GM18907 (cell line): ENCODE data around the gene ZCCHC9.

Source experiments
- ATAC-seq: cut with Tn5 transposase; IDR thresholded peaks from one replicate; pipeline ENCODE4 v1.9.1; 2021; ENCODE audit warnings: mild to moderate bottlenecking, moderate library complexity; ENCODE audit not compliant: unreplicated experiment

ZCCHC9 gene

DNA sequence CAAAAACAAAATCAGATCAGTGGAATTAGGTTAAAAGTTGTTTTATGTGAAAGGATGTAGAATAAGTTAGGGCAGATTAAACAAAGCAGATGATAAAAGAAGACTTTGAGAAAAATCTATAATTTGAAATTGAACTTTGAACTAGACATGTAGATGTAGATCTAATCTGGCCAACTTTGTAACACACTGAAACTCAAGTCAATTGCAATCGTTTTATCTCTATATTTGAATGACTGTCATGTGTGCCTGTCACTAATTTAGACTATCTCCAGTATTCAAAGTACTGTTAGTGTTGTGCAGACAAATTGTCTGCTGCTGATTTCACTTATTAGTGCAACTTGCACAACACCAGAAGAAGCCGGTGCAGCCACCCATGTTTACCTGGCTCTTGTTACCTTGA, 52.7 kb downstream of the ZCCHC9 start:
- no peak for ATAC-seq

DNA sequence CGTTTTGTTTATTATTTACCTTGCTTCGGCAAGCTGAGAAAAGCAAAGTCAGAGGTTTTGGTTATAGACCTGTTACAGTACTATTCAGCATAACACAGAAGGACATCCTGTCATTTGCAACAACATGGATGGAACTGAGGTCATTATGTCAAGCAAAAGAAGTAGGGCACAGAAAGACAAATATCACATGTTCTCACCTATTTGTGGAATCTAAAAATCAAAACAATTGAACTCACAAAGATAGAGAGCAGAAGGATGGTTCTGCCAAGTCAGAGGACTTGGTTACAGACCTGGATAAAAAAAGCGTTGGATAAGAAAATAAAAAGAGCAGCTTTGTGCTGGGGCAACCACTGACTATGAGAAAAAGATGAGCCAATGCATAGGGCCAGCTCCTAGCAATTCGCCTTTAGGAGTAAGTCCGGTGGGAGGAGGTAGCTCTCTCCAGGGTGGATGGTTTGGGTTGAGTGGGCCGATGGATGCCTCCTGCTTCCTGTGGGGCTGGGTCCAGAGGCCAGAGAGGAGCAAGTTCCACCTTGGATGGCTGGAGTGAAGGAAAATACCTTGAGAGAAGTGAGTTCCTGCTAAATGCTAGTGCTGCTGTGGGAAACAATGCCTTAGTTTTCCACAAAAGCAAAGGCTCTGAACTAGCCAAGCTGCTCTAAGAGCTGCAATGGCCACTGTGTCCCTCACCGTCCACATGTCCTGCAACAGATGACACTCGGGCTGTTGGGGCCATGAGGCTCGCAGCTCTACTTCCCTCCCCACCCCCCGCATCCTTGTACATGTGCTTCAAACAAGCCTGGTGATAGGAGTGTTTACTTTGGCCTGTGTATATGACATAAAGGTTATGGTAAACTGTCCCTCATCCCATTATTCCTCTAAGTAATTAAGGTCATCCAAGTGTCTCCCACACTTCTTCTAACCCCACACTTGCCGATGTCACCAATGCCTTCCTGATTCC, 54.2 kb downstream of the ZCCHC9 start:
- ATAC-seq: no peak

DNA sequence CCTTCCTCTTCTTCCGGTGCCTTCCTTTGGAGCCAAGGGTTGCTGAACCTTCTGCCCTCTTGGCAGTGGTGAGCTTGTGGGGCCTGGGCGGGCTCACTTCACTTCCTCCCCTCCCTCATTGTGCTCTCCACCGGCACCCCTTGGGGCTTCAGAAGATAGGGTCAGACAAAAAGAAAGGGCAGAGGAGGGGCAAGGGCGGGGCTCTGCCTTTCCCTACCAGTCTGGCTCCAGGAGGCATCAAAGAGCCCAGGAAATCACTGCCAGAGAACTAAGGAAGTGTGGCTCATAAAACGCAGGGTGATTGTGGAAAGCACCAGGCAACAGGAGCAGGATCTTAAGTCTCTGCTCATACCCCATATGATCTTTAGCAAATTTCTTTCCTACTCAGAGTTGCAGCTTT, 57.7 kb downstream of the ZCCHC9 start:
- ATAC-seq: no peak

DNA sequence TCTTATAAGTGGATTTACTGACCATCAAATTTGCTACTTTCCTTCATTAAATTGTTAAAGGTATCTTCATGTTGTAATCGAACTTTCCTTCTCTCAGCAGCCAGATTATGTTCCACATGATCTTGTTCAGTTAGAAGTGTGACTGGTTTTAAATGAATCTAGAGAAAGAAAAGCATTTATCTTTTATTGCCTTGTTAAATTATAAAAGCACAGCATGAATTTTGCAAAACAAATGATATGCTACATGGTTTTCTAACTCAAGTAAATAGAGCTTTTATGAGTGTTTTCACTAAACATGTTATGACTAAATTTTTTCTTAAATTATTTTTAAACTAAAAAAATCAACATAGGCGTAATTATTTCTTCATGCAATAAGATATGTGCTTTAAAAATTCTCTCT, 58.5 kb downstream of the ZCCHC9 start:
- no peak for ATAC-seq

DNA sequence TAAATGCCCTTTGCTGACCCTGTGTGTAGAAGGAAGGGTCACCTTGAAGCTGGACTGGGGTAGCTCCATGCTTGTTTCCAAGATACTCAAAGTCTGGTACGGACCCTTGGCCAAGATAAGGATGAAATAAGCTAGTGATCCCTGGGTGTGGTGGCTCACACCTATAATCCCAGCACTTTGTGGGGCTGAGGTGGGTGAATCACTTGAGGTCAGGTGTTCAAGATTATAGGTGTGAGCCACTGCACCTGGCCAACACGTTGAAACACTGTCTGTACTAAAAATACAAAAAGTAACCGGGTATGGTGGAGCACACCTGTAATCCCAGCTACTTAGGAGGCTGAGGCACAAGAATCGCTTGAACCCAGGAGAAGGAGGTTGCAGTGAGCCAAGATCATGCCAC, 59.3 kb downstream of the ZCCHC9 start:
- ATAC-seq: no peak

DNA sequence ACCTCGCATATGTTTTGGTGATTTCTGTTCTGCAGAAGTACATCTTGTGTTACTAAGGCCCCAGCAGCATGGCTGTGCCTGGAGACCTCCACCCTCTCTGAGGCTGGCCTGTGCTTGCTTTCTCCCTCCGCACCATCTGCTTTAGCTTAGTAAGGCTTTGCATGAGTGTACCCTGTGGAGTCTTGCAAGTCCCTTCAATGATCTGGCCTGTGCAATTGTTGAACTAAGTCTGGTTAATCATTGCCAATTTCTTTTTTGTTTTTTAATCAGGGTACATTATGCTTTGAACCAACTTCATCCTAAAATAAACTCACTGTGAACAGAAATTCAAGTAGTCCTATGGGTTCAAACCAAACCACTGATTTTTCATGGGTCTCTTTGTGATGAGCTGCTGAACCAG, 60.2 kb downstream of the ZCCHC9 start:
- ATAC-seq: no peak
